SK-N-SH (cell line): ENCODE results near the gene ADPRH. TPM values are rescaled to one million over a fixed set of nuclear protein-coding genes. Genes with fewer than 3 reads are reported as not detected.
A peak's percentile ranks its signal among the peaks of the same experiment; 100 is the strongest.

Experiments used
- CTCF ChIA-PET: fragments of 300-600, 350-600 bp; formaldehyde crosslinking; extraction: SDS; loops from one replicate; lab custom pipeline; 2021; lab: Yijun Ruan, JAX
- POLR2A ChIA-PET: fragments of 350-600 bp; sonication (Branson Sonifier 250); formaldehyde crosslinking; extraction: SDS; loops from one replicate; lab custom pipeline; 2020; ENCODE audit warnings: antibody characterized with exemption, inconsistent platforms; lab: Yijun Ruan, JAX
- DNase-seq: peaks from one replicate; pipeline ENCODE4 v3.0.0; 2012
- H2AFZ ChIP-seq: fragments of 200-600 bp; sonication (generic); 2 replicates; pipeline ENCODE4 v1.8.1; 2016; ENCODE audit warnings: antibody characterized with exemption, mild to moderate bottlenecking, low read depth
- H3F3A ChIP-seq: fragments of 200-600 bp; sonication (generic); replicated peaks from 2 replicates; pipeline ENCODE3; 2016; ENCODE audit warnings: antibody characterized with exemption, mild to moderate bottlenecking; ENCODE audit not compliant: insufficient read depth
- H3K27ac ChIP-seq, 2 experiments: fragments of 200-500 bp in 1 of 2; fragments of 200-600 bp in 1 of 2; sonication (Bioruptor generic) in 1 of 2; sonication (generic), shearing (Covaris generic) in 1 of 2; 2 replicates each; pipeline versions ENCODE4 v1.5.1 to v1.6.1; 2014 to 2016; ENCODE audit warnings: low read depth in 2 of 2, inconsistent platforms in 1 of 2, low read length in 1 of 2, mild to moderate bottlenecking in 1 of 2, mixed read lengths in 1 of 2
- H3K27me3 ChIP-seq: fragments of 200-600 bp; sonication (generic), shearing (Covaris generic); 2 replicates; pipeline ENCODE4 v1.6.1; 2016; ENCODE audit warnings: mixed run types; ENCODE audit not compliant: insufficient read depth
- H3K36me3 ChIP-seq, 2 experiments: fragments of 200-500 bp in 1 of 2; fragments of 200-600 bp in 1 of 2; sonication (Bioruptor generic) in 1 of 2; sonication (generic) in 1 of 2; replicated peaks in 1 of 2; 2 replicates each; pipeline versions ENCODE3 to v1.5.1; 2014 to 2016; ENCODE audit warnings: low read length in 1 of 2, mild to moderate bottlenecking in 1 of 2; ENCODE audit not compliant: insufficient read depth in 2 of 2, control insufficient read depth in 1 of 2
- H3K4me1 ChIP-seq, 2 experiments: fragments of 200-500 bp in 1 of 2; fragments of 200-600 bp in 1 of 2; sonication (Bioruptor generic) in 1 of 2; sonication (generic), shearing (Covaris generic) in 1 of 2; 2 replicates each; pipeline versions ENCODE4 v1.5.1 to v1.6.1; 2014 to 2016; ENCODE audit warnings: low read depth in 1 of 2, low read length in 1 of 2, mixed run types in 1 of 2; ENCODE audit not compliant: insufficient read depth in 2 of 2, control insufficient read depth in 1 of 2
- H3K4me2 ChIP-seq: fragments of 200-600 bp; sonication (generic), shearing (Covaris generic); 2 replicates; pipeline ENCODE4 v1.6.1; 2017; ENCODE audit warnings: mixed run types
- H3K4me3 ChIP-seq, 2 experiments: fragments of 200-500 bp in 1 of 2; fragments of 200-600 bp in 1 of 2; sonication (Bioruptor generic) in 1 of 2; sonication (generic), shearing (Covaris generic) in 1 of 2; 2 replicates each; pipeline versions ENCODE4 v1.5.1 to v1.8.1; 2014 to 2016; ENCODE audit warnings: low read depth in 2 of 2, inconsistent platforms in 1 of 2, low read length in 1 of 2, mild to moderate bottlenecking in 1 of 2, mixed read lengths in 1 of 2, moderate library complexity in 1 of 2
- H3K79me2 ChIP-seq: fragments of 200-600 bp; sonication (generic); 2 replicates; pipeline ENCODE4 v1.8.1; 2017; ENCODE audit warnings: mild to moderate bottlenecking; ENCODE audit not compliant: insufficient read depth
- H3K9ac ChIP-seq: fragments of 200-600 bp; sonication (generic); 2 replicates; pipeline ENCODE4 v1.6.1; 2017; ENCODE audit warnings: mixed run types
- H3K9me2 ChIP-seq: fragments of 200-600 bp; sonication (generic); 2 replicates; pipeline ENCODE4 v1.6.1; 2017; ENCODE audit warnings: mixed run types
- H3K9me3 ChIP-seq: fragments of 200-600 bp; sonication (generic); 2 replicates; pipeline ENCODE4 v1.6.1; 2017; ENCODE audit warnings: mixed run types, mild to moderate bottlenecking, moderate library complexity
- H4K20me1 ChIP-seq: fragments of 200-600 bp; sonication (generic); 2 replicates; pipeline ENCODE4 v1.6.1; 2017; ENCODE audit warnings: mild to moderate bottlenecking, mixed run types; ENCODE audit not compliant: insufficient read depth
- CHD2 ChIP-seq: fragments of 150-350 bp; IDR thresholded peaks from 2 replicates; pipeline ENCODE4 v1.6.1; 2018; ENCODE audit warnings: low read length; ENCODE audit not compliant: partially characterized antibody
- ELF1 ChIP-seq: IDR thresholded peaks from 2 replicates; pipeline ENCODE4 v1.4.0; 2012
- EP300 ChIP-seq, 2 experiments: IDR thresholded peaks; 2 replicates each; pipeline versions ENCODE4 v1.4.0 to v1.6.1; 2012; ENCODE audit warnings: borderline replicate concordance in 1 of 2, low read depth in 1 of 2, low read length in 1 of 2
- EZH2phosphoT487 ChIP-seq: fragments of 200-600 bp; sonication (generic); IDR thresholded peaks from 2 replicates; pipeline ENCODE4 v1.6.1; 2017; ENCODE audit warnings: low read depth, mixed run types, mild to moderate bottlenecking, antibody characterized with exemption, moderate library complexity, borderline replicate concordance
- GABPA ChIP-seq: IDR thresholded peaks from 2 replicates; pipeline ENCODE4 v1.4.0; 2012; ENCODE audit warnings: low read depth, mild to moderate bottlenecking
- GATA2 ChIP-seq: sonication (generic); formaldehyde crosslinking; IDR thresholded peaks from 2 replicates; pipeline ENCODE4 v1.5.0; 2020; ENCODE audit warnings: mild to moderate bottlenecking, missing genetic modification reagents
- IRF3 ChIP-seq: fragments of 150-350 bp; IDR thresholded peaks from 2 replicates; pipeline ENCODE4 v1.6.1; 2016; ENCODE audit warnings: mild to moderate bottlenecking, low read depth, low read length
- JUND ChIP-seq: IDR thresholded peaks from 2 replicates; pipeline ENCODE4 v1.4.0; 2012
- MAX ChIP-seq: IDR thresholded peaks from 2 replicates; pipeline ENCODE4 v1.4.0; 2012; ENCODE audit warnings: low read depth
- NFIC ChIP-seq: IDR thresholded peaks from 2 replicates; pipeline ENCODE4 v1.4.0; 2012; ENCODE audit warnings: borderline replicate concordance
- NRF1 ChIP-seq: IDR thresholded peaks from 2 replicates; pipeline ENCODE4 v1.6.1; 2012; ENCODE audit warnings: low read depth, mild to moderate bottlenecking, low read length
- PBX3 ChIP-seq: IDR thresholded peaks from 2 replicates; pipeline ENCODE4; 2012
- POLR2AphosphoS5 ChIP-seq: IDR thresholded peaks from 2 replicates; pipeline ENCODE4 v1.6.1; 2012; ENCODE audit warnings: low read depth, low read length
- RAD21 ChIP-seq: IDR thresholded peaks from 2 replicates; pipeline ENCODE4 v1.6.1; 2012; ENCODE audit warnings: mild to moderate bottlenecking, low read length
- RCOR1 ChIP-seq: fragments of 150-350 bp; IDR thresholded peaks from 2 replicates; pipeline ENCODE4 v1.6.1; 2017; ENCODE audit warnings: antibody characterized with exemption, low read length
- REST ChIP-seq: IDR thresholded peaks from 2 replicates; pipeline ENCODE4 v1.6.1; 2012; ENCODE audit warnings: mild to moderate bottlenecking, low read depth, low read length, moderate library complexity
- RFX5 ChIP-seq: IDR thresholded peaks from 2 replicates; pipeline ENCODE4 v1.6.1; 2012; ENCODE audit warnings: mild to moderate bottlenecking, improper control_type of control experiment, low read length
- SMC3 ChIP-seq: IDR thresholded peaks from 2 replicates; pipeline ENCODE4 v1.6.1; 2012; ENCODE audit warnings: low read depth, low read length, improper control_type of control experiment
- TAF1 ChIP-seq: IDR thresholded peaks from 2 replicates; pipeline ENCODE4 v1.6.1; 2012; ENCODE audit warnings: low read depth, mild to moderate bottlenecking, low read length, moderate library complexity, borderline replicate concordance
- TEAD4 ChIP-seq: IDR thresholded peaks from 2 replicates; pipeline ENCODE4 v1.4.0; 2012; ENCODE audit warnings: mild to moderate bottlenecking, borderline replicate concordance; ENCODE audit not compliant: insufficient read depth
- USF1 ChIP-seq: IDR thresholded peaks from 2 replicates; pipeline ENCODE4 v1.4.0; 2012; ENCODE audit warnings: low read depth, borderline replicate concordance
- WGBS: methylation state at CpG from one replicate; pipeline ENCODE4 v1.1.6; 2017; ENCODE audit warnings: low lambda C conversion rate; 5-methylcytosine and 5-hydroxymethylcytosine counted together
- polyA plus RNA-seq, 3 experiments: library from polyadenylated mRNA; depleted of rRNA; stranded (reverse); fragments of >200 nt; gene quantifications; 2 replicates each; pipeline ENCODE4 v1.2.3, GENCODE V29; 2012

Gene ADPRH
- polyA plus RNA-seq, 1 of the 3 experiments (the other 2 are of a cell fraction), result not detected

- H4K20me1 ChIP-seq, result no peaks in the 10 kb centered on the region
- ChIA-PET POLR2A (no interaction called here), CTCF (no interaction called here)
- H3K27me3 ChIP-seq, result no peaks in the 10 kb centered on the region
- peak; percentile 22 for DNase-seq
- H3F3A ChIP-seq, result no peaks in the 10 kb centered on the region
- no peak overlapping the region for H3K27ac ChIP-seq
- H3K9ac ChIP-seq, result no peak overlapping the region
- H3K36me3 ChIP-seq, result no peaks in the 10 kb centered on the region
- 0 out of 2 replicates have a peak overlapping the region, but pooled peaks have one; percentile 41 for H3K4me2 ChIP-seq
- H2AFZ ChIP-seq, result peak overlapping the region; percentile 41; the same call in 1 of the 2 replicates
- no peaks in the 10 kb centered on the region for H3K9me2 ChIP-seq
- TF ChIP-seq RAD21, result no peak
- TF ChIP-seq USF1, result no peak
- TF ChIP-seq EZH2phosphoT487, result no peak
- TF ChIP-seq ELF1, result no peak
- TF ChIP-seq RFX5, result no peak
- TF ChIP-seq CHD2, result no peak
- TF ChIP-seq REST, result no peak
- no peak for TF ChIP-seq GABPA
- TF ChIP-seq EP300 (IDR thresholded peaks at IDR 0.05; ENCODE audit: borderline replicate concordance in 1 of 2, low read depth in 1 of 2, low read length in 1 of 2), result no peak
- WGBS, result 83% methylated on average over 16 of the region's 16 CpGs
- no peaks in the 10 kb centered on the region for H3K79me2 ChIP-seq
- peak overlapping the region in 1 of 2 experiments; percentile 37; a peak in 2 of 4 replicates for H3K4me3 ChIP-seq
- no peaks in the 10 kb centered on the region for H3K9me3 ChIP-seq
- no peaks in the 10 kb centered on the region; a peak in 1 of 4 replicates for H3K4me1 ChIP-seq
These were observed 922 bp downstream of the ADPRH start for GRCh38 chr3:119580067-119580760.

- Histone ChIP-seq H3K9me3 (no peaks in the 10 kb centered on the region), H3K9me2 (no peaks in the 10 kb centered on the region), H3K27ac (no peak overlapping the region), H3K79me2 (no peaks in the 10 kb centered on the region), H3F3A (no peaks in the 10 kb centered on the region), H2AFZ (no peak overlapping the region), H3K4me2 (no peak overlapping the region), H3K27me3 (no peaks in the 10 kb centered on the region), H3K36me3 (no peaks in the 10 kb centered on the region), H3K9ac (no peak overlapping the region), H3K4me3 (no peak overlapping the region), H3K4me1 (no peaks in the 10 kb centered on the region; a peak in 1 of 4 replicates), H4K20me1 (no peaks in the 10 kb centered on the region)
- no peak for DNase-seq
- ChIA-PET POLR2A (no interaction called here), CTCF (no interaction called here)
- WGBS, result 81% methylated on average over 6 of the region's 6 CpGs
- TF ChIP-seq SMC3, result no peak
- no peak for TF ChIP-seq NRF1
- TF ChIP-seq TEAD4, result no peak
- TF ChIP-seq RFX5, result no peak
- no peak for TF ChIP-seq POLR2AphosphoS5
- no peak for TF ChIP-seq CHD2
- TF ChIP-seq JUND, result no peak
- TF ChIP-seq IRF3, result no peak
- no peak for TF ChIP-seq NFIC
- TF ChIP-seq PBX3, result no peak
- TF ChIP-seq RCOR1, result no peak
- no peak for TF ChIP-seq GABPA
- TF ChIP-seq GATA2, result no peak
- TF ChIP-seq MAX, result no peak
- no peak for TF ChIP-seq TAF1
These were observed 2.9 kb downstream of the ADPRH start for GRCh38 chr3:119582178-119582577.
